ENCODE results near the gene BDKRB2. TPM values are rescaled to one million over a fixed set of nuclear protein-coding genes. Genes with fewer than 3 reads are reported as not detected.

BDKRB2 gene
- total and polyA plus RNA-seq, 7 donors = 0.11 to 0.56 (median 0.35) TPM

GRCh38 chr14:96252323-96252998 lies 47.8 kb downstream of the BDKRB2 start:
- peaks cover 0 to 25% (median 6%) of the 10 kb centered on the region in 3 donors for H3K27me3 ChIP-seq (ENCODE audit: insufficient read depth in 3 of 3, low read length in 2 of 3)
- intact Hi-C loops (cut with DNase I) = no loop called here
- no peaks in the 10 kb centered on the region for H3K4me1 ChIP-seq
- no peak overlapping the region for H3K4me3 ChIP-seq
- ATAC-seq (no peak), DNase-seq (no peak)
- 50 to 61% (median 57%) methylated on average over 19 of the region's 19 CpGs for WGBS, 3 donors
- TF ChIP-seq, protein P1, sequence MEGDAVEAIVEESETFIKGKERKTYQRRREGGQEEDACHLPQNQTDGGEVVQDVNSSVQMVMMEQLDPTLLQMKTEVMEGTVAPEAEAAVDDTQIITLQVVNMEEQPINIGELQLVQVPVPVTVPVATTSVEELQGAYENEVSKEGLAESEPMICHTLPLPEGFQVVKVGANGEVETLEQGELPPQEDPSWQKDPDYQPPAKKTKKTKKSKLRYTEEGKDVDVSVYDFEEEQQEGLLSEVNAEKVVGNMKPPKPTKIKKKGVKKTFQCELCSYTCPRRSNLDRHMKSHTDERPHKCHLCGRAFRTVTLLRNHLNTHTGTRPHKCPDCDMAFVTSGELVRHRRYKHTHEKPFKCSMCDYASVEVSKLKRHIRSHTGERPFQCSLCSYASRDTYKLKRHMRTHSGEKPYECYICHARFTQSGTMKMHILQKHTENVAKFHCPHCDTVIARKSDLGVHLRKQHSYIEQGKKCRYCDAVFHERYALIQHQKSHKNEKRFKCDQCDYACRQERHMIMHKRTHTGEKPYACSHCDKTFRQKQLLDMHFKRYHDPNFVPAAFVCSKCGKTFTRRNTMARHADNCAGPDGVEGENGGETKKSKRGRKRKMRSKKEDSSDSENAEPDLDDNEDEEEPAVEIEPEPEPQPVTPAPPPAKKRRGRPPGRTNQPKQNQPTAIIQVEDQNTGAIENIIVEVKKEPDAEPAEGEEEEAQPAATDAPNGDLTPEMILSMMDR (IDR thresholded peaks at IDR 0.05) = no peak
- no peak overlapping the region for H3K27ac ChIP-seq
- H3K36me3 ChIP-seq (ENCODE audit: insufficient read depth in 1 of 2, low read depth in 1 of 2) = no peaks in the 10 kb centered on the region
- no peaks in the 10 kb centered on the region for H3K9me3 ChIP-seq

GRCh38 chr14:96252999-96253539 lies 48.4 kb downstream of the BDKRB2 start:
- 66 to 71% (median 66%) methylated on average over 9 of the region's 9 CpGs for WGBS, 3 donors
- peaks cover 0 to 27% (median 6%) of the 10 kb centered on the region in 3 donors for H3K27me3 ChIP-seq (ENCODE audit: insufficient read depth in 3 of 3, low read length in 2 of 3)
- ATAC-seq = peak in 1 of 4 donors; percentile 40

GRCh38 chr14:96254687-96255086 lies 50.0 kb downstream of the BDKRB2 start:
- no peak for DNase-seq
- TF ChIP-seq, protein P1 (IDR thresholded peaks at IDR 0.05) = no peak
- no peak overlapping the region for H3K27ac ChIP-seq
- intact Hi-C loops (cut with DNase I) = no loop called here
- 78 to 84% (median 82%) methylated on average over 11 of the region's 11 CpGs for WGBS, 3 donors
- no peak for ATAC-seq
- no peaks in the 10 kb centered on the region for H3K4me1 ChIP-seq
- H3K27me3 ChIP-seq (ENCODE audit: insufficient read depth in 3 of 3, low read length in 2 of 3) = peaks cover 0 to 27% (median 6%) of the 10 kb centered on the region in 3 donors
- no peaks in the 10 kb centered on the region for H3K36me3 ChIP-seq (ENCODE audit: insufficient read depth in 1 of 2, low read depth in 1 of 2)
- no peak overlapping the region for H3K4me3 ChIP-seq
- H3K9me3 ChIP-seq = no peaks in the 10 kb centered on the region

More at GRCh38 chr14:96252999-96253539, 48.4 kb downstream of the BDKRB2 start:
- Histone ChIP-seq H3K36me3 (ENCODE audit: insufficient read depth in 1 of 2, low read depth in 1 of 2) (no peaks in the 10 kb centered on the region), H3K4me1 (no peaks in the 10 kb centered on the region), H3K4me3 (no peak overlapping the region), H3K27ac (no peak overlapping the region), H3K9me3 (no peaks in the 10 kb centered on the region)
- TF ChIP-seq, protein P1 (IDR thresholded peaks at IDR 0.05) = no peak
- intact Hi-C loops (cut with DNase I) = no loop called here
- no peak for DNase-seq

GRCh38 chr14:96255501-96256366 lies 51.1 kb downstream of the BDKRB2 start, which contains the start of gene BDKRB1:
BDKRB1 (plus strand) TSS chr14:96256210; CDS start chr14:96263683, 7,473 bp downstream.
- Histone ChIP-seq H3K27me3 (ENCODE audit: insufficient read depth in 3 of 3, low read length in 2 of 3) (peaks cover 0 to 24% (median 6%) of the 10 kb centered on the region in 3 donors), H3K4me1 (no peaks in the 10 kb centered on the region)

More at GRCh38 chr14:96255501-96256366, 51.1 kb downstream of the BDKRB2 start, which contains the start of gene BDKRB1:
- intact Hi-C loops (cut with DNase I) = no loop called here
- WGBS, 3 donors = 48 to 51% (median 51%) methylated on average over 12 of the region's 12 CpGs
- H3K4me3 ChIP-seq = no peak within 1 kb of the TSS
- TF ChIP-seq, protein P1 (IDR thresholded peaks at IDR 0.05) = no peak
- DNase-seq (no peak), ATAC-seq (peak in 3 of 4 donors; percentile 51 to 81 (median 68))
- H3K36me3 ChIP-seq (ENCODE audit: insufficient read depth in 1 of 2, low read depth in 1 of 2) = no peaks in the 10 kb centered on the region
- H3K27ac ChIP-seq = no peak within 1 kb of the TSS
- H3K9me3 ChIP-seq = no peaks in the 10 kb centered on the region
